Measurements from ENCODE around the gene UMAD1. TPM values are rescaled to one million over a fixed set of nuclear protein-coding genes. Genes with fewer than 3 reads are reported as not detected.

Gene UMAD1
- total RNA-seq, 2 donors from 2014 or later, result 21.9 to 26.3 TPM

DNA sequence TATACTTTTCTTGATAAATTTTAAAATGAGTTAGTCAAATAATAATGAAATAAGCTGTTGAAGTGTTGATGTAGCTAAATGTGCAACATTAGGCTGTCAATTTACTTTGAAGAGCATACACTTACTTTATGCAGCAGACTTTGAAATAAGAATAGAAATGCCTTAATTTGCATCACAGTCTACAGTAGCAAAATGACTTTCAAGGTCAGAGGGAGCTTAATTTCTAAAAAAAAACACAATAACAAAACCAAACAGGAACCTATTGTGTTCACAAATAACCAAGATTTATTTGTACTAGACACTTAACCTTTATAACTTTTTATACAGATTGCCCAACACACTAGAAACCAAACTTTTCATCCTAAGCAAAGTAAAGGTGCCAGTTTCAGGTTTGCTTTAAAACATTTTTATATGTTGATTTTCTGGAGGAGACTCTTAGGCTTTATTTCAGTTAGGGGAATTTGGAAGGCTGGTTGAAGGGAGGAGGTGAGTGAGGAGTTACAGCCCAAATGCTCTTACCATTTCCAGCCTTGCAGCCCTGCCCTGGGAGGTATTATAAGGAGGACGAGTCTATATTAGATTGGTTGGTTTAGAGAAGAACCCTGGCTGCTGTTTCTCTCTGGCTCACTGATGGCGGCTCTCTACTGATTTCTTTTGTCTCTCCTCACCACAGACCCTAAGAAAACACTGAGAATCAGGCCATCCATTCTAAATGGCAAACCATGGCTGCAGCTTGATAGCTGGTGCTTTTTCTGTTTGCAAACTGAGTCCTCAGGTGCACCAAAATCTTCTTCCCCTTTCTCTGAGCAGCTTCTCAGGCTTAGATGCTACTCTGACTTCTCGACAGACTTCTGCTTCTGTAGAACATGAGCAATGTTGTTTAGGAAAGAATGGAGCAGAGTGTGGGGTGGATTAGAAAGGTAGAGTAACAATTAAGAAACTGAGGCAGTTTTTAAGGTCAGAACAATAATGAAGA, 133.1 kb downstream of the UMAD1 start:
- Histone ChIP-seq H3K36me3 (no peaks in the 10 kb centered on the region), H3K4me1 (no peaks in the 10 kb centered on the region), H3K27me3 (no peaks in the 10 kb centered on the region), H3K27ac (no peak overlapping the region), H3K4me3 (no peak overlapping the region), H3K9me3 (no peaks in the 10 kb centered on the region), H3K9ac (ENCODE audit: low read depth in 2 of 2, low read length in 2 of 2) (no peak overlapping the region)
- intact Hi-C loops (cut with DNase I), result no loop called here
- TF ChIP-seq, protein P1, sequence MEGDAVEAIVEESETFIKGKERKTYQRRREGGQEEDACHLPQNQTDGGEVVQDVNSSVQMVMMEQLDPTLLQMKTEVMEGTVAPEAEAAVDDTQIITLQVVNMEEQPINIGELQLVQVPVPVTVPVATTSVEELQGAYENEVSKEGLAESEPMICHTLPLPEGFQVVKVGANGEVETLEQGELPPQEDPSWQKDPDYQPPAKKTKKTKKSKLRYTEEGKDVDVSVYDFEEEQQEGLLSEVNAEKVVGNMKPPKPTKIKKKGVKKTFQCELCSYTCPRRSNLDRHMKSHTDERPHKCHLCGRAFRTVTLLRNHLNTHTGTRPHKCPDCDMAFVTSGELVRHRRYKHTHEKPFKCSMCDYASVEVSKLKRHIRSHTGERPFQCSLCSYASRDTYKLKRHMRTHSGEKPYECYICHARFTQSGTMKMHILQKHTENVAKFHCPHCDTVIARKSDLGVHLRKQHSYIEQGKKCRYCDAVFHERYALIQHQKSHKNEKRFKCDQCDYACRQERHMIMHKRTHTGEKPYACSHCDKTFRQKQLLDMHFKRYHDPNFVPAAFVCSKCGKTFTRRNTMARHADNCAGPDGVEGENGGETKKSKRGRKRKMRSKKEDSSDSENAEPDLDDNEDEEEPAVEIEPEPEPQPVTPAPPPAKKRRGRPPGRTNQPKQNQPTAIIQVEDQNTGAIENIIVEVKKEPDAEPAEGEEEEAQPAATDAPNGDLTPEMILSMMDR (IDR thresholded peaks at IDR 0.05), result no peak
- no peak for DNase-seq

DNA sequence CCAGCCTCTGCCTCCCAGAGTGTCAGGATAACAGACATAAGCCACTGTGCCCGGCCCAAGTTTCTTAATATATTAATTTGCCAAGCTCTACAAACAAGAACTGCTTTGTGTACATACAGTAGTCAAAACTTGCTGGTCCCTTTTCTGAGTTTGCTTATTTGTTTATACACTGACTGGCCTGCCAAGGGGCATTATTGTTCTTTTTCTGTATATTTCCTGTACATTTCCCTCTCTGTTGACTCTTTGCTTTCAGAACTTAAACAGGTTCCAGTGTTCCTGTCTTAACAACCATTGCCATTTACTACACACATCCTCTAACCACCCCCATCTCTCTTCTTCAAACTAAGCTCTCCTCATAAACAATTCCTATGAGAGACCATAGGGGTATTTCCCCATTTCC, 139.3 kb downstream of the UMAD1 start:
- no peak overlapping the region for H3K27ac ChIP-seq
- H3K4me3 ChIP-seq, result no peak overlapping the region
- no peaks in the 10 kb centered on the region for H3K9me3 ChIP-seq
- H3K4me1 ChIP-seq, result no peaks in the 10 kb centered on the region
- H3K27me3 ChIP-seq, result no peaks in the 10 kb centered on the region
- intact Hi-C loops (cut with DNase I), result no loop called here
- no peaks in the 10 kb centered on the region for H3K36me3 ChIP-seq
- TF ChIP-seq, protein P1 (IDR thresholded peaks at IDR 0.05), result no peak
- H3K9ac ChIP-seq (ENCODE audit: low read depth in 2 of 2, low read length in 2 of 2), result no peak overlapping the region
- no peak for DNase-seq

DNA sequence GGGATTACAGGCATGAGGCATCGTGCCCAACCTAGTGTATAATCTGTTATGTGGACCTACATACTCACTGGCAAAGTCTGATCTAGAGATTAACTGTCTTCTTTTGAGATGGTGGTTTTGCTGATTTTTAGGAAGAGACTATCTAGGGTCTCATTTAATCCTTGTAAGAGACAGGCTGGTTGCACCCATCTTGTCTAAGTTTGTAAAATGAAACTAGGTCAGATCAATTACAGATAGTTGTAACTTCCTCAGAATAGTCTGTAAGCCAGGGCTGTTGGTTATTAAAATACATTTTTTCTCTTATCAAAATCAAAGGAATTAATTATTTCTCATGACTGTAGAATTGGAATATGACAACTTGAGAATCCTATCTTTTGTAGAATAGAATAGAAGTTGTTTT, 142.4 kb downstream of the UMAD1 start:
- intact Hi-C loops (cut with DNase I), result no loop called here
- Histone ChIP-seq H3K27me3 (no peaks in the 10 kb centered on the region), H3K27ac (no peak overlapping the region), H3K9ac (ENCODE audit: low read depth in 2 of 2, low read length in 2 of 2) (no peak overlapping the region), H3K4me3 (no peak overlapping the region), H3K4me1 (no peaks in the 10 kb centered on the region), H3K36me3 (no peaks in the 10 kb centered on the region), H3K9me3 (no peaks in the 10 kb centered on the region)
- no peak for DNase-seq
- TF ChIP-seq, protein P1 (IDR thresholded peaks at IDR 0.05), result no peak

DNA sequence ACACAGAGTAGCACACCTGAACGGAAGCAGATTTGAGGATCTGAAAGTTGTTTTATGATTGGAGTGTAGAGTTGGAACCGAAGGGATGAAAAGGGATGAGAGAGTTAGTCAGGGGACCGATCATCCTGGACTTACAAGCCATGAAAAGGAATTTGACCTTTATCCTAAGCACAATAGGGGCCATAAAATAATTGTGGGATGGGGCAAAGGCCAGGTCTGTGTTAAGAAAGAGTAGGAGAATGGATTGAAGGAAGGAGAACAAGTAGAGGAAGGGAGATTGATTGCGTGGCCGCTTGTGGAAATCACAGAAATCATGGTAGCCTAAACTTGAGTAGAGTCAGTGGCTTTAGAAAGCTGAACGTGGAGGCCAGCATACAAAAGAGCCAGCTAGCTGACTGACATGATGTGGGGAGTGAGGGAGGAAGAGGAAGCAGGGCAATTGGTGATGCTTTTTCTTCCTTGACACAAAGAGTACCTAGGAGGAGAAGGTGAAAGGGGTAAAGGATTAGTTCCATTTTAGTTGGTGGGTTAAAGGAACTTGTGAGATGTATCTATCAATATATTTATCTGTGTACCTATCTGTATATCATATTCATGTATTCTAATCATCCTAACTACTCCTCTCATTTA, 144.9 kb downstream of the UMAD1 start:
- Histone ChIP-seq H3K36me3 (no peaks in the 10 kb centered on the region), H3K9ac (ENCODE audit: low read depth in 2 of 2, low read length in 2 of 2) (no peak overlapping the region), H3K27me3 (no peaks in the 10 kb centered on the region), H3K4me3 (no peak overlapping the region), H3K9me3 (no peaks in the 10 kb centered on the region), H3K4me1 (no peaks in the 10 kb centered on the region), H3K27ac (no peak overlapping the region)
- intact Hi-C loops (cut with DNase I), result no loop called here
- peak; percentile 44 for DNase-seq
- TF ChIP-seq, protein P1 (IDR thresholded peaks at IDR 0.05), result no peak

DNA sequence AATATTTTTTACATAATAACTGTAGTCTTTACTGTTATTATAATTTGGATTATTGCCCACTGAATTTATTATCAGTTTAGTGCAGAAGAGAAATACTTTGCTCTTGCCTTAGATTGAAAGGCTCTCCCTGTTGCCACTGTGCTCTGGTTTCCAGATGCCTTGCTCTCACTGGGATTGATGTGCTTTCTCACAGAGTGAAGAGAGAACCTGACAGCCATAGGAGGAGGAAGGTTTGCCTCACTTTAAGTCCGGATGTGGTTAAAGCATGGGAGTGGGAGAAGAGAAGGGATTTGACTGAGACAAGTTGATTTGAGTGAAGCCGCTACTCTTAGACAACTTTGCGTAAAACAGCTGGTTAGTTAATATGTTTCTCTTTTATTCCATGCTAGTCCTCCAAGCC, 146.0 kb downstream of the UMAD1 start:
- no peaks in the 10 kb centered on the region for H3K9me3 ChIP-seq
- no peak overlapping the region for H3K4me3 ChIP-seq
- H3K27me3 ChIP-seq, result no peaks in the 10 kb centered on the region
- intact Hi-C loops (cut with DNase I), result no loop called here
- DNase-seq, result no peak
- TF ChIP-seq, protein P1 (IDR thresholded peaks at IDR 0.05), result no peak
- H3K9ac ChIP-seq (ENCODE audit: low read depth in 2 of 2, low read length in 2 of 2), result no peak overlapping the region
- H3K36me3 ChIP-seq, result no peaks in the 10 kb centered on the region
- H3K27ac ChIP-seq, result no peak overlapping the region
- no peaks in the 10 kb centered on the region for H3K4me1 ChIP-seq
